Epithelial cell of esophagus (primary cell): ENCODE data around the gene GALNT1.

Experiments
- DNase-seq: peaks from one replicate; pipeline ENCODE4 v3.0.0; 2010; ENCODE audit warnings: low read depth
- H3K4me3 ChIP-seq: 2 replicates; pipeline ENCODE4 v1.5.1; 2011; ENCODE audit warnings: mild to moderate bottlenecking, low read length, control low read depth
- TF ChIP-seq, protein P1 (sequence below): IDR thresholded peaks from 2 replicates; pipeline ENCODE4 v1.5.1; 2011; ENCODE audit warnings: low read depth, mild to moderate bottlenecking, low read length, control low read depth, inconsistent platforms; ENCODE audit not compliant: insufficient read depth; ENCODE audit errors: missing control alignments

The GALNT1 gene

DNA sequence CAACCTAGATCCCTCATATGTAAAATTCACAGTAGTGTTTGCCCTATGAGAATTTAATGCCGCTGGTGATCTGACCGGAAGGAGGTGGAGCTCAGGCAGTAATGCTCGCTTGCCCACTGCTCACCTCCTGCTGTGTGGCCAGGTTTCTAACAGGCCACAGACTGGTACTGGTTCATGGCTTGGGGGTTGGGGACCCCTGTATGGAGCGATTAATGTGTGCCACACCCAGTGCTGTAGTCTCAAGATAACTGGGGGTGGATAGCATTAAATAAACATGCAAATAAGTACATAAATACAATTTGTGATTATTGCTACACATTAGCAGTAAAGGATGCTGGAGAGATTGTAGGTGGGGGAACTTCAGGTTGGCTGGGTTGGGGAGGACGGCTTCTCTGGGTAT is 3.2 kb downstream of the GALNT1 start:
- TF ChIP-seq, protein P1, sequence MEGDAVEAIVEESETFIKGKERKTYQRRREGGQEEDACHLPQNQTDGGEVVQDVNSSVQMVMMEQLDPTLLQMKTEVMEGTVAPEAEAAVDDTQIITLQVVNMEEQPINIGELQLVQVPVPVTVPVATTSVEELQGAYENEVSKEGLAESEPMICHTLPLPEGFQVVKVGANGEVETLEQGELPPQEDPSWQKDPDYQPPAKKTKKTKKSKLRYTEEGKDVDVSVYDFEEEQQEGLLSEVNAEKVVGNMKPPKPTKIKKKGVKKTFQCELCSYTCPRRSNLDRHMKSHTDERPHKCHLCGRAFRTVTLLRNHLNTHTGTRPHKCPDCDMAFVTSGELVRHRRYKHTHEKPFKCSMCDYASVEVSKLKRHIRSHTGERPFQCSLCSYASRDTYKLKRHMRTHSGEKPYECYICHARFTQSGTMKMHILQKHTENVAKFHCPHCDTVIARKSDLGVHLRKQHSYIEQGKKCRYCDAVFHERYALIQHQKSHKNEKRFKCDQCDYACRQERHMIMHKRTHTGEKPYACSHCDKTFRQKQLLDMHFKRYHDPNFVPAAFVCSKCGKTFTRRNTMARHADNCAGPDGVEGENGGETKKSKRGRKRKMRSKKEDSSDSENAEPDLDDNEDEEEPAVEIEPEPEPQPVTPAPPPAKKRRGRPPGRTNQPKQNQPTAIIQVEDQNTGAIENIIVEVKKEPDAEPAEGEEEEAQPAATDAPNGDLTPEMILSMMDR: no peak
- no peak overlapping the region for H3K4me3 ChIP-seq
- DNase-seq: no peak

DNA sequence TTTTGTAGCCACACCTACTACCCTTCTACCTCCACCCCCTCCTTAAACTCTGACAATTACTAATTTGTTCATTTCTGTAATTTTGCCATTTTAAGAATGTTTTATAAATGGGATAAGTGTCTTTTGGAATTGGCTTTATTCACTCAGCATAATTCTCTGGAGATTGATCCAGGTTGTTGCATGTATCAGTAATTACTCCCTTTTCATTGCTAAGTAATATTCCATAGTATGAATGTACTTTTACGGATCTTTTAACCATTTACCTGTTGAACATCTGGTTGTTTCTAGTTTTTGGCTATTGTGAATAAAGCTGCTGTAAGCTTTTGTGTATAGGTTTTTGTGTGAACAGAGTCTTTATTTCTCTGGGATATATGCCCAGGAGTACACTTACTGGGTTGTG is 4.1 kb downstream of the GALNT1 start:
- H3K4me3 ChIP-seq: no peak overlapping the region
- no peak for DNase-seq
- TF ChIP-seq, protein P1: no peak

DNA sequence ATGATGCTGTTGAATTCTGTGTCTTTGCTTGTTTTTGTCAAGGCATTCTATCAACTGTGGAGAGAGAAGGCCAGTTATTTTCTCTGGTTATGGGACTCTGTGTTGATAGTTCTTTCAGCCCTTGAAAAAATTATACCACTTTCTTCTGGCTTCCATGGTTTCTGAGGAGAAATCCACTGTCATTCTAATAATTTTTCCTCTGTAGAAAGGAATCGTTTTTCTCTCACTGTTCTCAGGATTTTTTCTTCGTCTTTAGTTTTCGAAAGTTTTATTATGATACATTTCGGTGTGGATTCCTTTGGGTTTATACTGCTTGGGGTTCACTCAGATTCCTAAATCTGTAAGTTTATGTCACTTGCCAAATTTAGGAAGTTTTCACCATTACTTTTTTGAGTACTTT is 6.6 kb downstream of the GALNT1 start:
- no peak overlapping the region for H3K4me3 ChIP-seq
- TF ChIP-seq, protein P1: no peak
- DNase-seq: no peak

DNA sequence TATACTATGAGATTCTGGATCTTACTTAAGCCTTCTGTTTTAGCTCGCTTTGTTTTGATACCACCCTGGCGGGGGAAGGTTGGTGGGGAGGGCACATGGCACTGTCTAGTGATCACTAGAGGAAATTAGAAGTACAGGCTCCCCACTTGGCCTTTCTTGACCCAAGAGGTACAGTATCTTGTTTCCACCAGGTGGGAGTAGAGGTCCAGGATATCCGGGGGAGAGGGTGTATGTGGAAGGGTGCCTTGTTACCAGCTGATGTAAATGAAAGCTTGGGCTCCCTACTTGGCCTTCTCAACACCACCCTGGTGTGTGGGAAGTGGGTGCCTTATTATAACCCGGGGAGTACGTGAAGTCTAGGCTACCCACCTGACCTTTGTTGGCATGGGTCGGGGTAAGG is 7.5 kb downstream of the GALNT1 start:
- H3K4me3 ChIP-seq: no peak overlapping the region
- peak; percentile 17 for DNase-seq
- TF ChIP-seq, protein P1: no peak

GRCh38 chr18:35589546-35589945 is 8.0 kb downstream of the GALNT1 start:
- no peak for DNase-seq
- no peak overlapping the region for H3K4me3 ChIP-seq
- TF ChIP-seq, protein P1: no peak

GRCh38 chr18:35590935-35591334 is 9.4 kb downstream of the GALNT1 start:
- H3K4me3 ChIP-seq: no peak overlapping the region
- TF ChIP-seq, protein P1: no peak
- DNase-seq: no peak

DNA sequence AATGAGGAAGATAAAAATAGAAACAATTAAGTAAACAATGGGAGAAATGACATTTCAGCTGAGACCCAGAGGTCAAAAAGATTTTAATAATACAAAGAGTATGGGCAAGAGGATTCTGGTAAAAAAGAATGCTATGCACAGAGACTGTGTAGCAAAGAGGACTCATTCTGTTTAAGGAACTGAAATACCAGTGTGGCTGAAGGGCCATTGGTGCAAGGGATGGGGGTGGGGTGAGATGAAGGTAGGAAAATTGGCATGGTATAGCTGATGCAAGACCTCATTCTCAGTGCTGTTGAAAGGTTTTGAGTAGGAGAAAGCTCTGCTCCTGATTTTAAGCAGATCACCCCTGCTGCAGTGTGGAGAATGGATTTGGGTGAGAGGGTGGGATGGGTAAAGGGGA is 10.8 kb downstream of the GALNT1 start:
- no peak overlapping the region for H3K4me3 ChIP-seq
- TF ChIP-seq, protein P1: no peak
- DNase-seq: no peak
